HepG2 (cell line): ENCODE measurements around the gene HSPB6. TPM values are rescaled to one million over a fixed set of nuclear protein-coding genes. Genes with fewer than 3 reads are reported as not detected.

Experiments
- NCOA1 ChIP-seq: sonication (generic); formaldehyde crosslinking; IDR thresholded peaks from 2 replicates; pipeline ENCODE4 v1.9.0; 2021; ENCODE audit warnings: missing genetic modification reagents
- NFRKB ChIP-seq: fragments of 450-650 bp; IDR thresholded peaks from 2 replicates; pipeline ENCODE4 v1.6.1; 2017
- PLRG1 ChIP-seq: fragments of 450-650 bp; conservative IDR thresholded peaks from 2 replicates; pipeline ENCODE4 v1.6.1; 2016
- SAP130 ChIP-seq: IDR thresholded peaks from 2 replicates; pipeline ENCODE4 v1.6.1; 2016; ENCODE audit warnings: low read depth
- SCMH1 ChIP-seq: sonication (generic); formaldehyde crosslinking; IDR thresholded peaks from 2 replicates; pipeline ENCODE4 v1.9.0; 2021; ENCODE audit warnings: missing genetic modification reagents, mild to moderate bottlenecking, borderline replicate concordance
- SKI ChIP-seq: fragments of 450-650 bp; IDR thresholded peaks from one replicate; pipeline ENCODE4 v1.6.1; 2018; ENCODE audit warnings: mild to moderate bottlenecking; ENCODE audit not compliant: partially characterized antibody
- SNAPC2 ChIP-seq: sonication (generic); formaldehyde crosslinking; IDR thresholded peaks from 2 replicates; pipeline ENCODE4 v1.8.1; 2022; ENCODE audit warnings: mild to moderate bottlenecking, missing genetic modification reagents
- ZNF329 ChIP-seq: sonication (generic); formaldehyde crosslinking; IDR thresholded peaks from 2 replicates; pipeline ENCODE4 v1.9.0; 2021; ENCODE audit warnings: low read depth, mild to moderate bottlenecking, missing genetic modification reagents
- ZNF367 ChIP-seq: sonication (generic); formaldehyde crosslinking; IDR thresholded peaks from 2 replicates; pipeline ENCODE4 v1.4.0; 2020; ENCODE audit warnings: missing genetic modification reagents, borderline replicate concordance
- ZSCAN29 ChIP-seq: sonication (generic); formaldehyde crosslinking; conservative IDR thresholded peaks from 2 replicates; pipeline ENCODE4 v1.4.0; 2020; ENCODE audit warnings: mild to moderate bottlenecking, missing genetic modification reagents
- polyA plus RNA-seq, 8 experiments: library from polyadenylated mRNA; depleted of rRNA in 3 of 8; stranded (reverse) in 7 of 8; unstranded in 1 of 8; fragments of >200 nt; fragmentation: Illumina TruSeq in 4 of 8; extraction: Trizol in 4 of 8; gene quantifications; 2 replicates each; pipeline versions ENCODE4 v1.2.1 to v1.2.3, GENCODE V29; 2011 to 2016; ENCODE audit warnings: low read depth in 4 of 8, missing spikeins in 1 of 8, mixed read lengths in 1 of 8; ENCODE audit not compliant: insufficient read depth in 1 of 8
- total RNA-seq, 5 experiments: library from RNA; depleted of rRNA; stranded (reverse); fragments of >200 nt; fragmentation: Illumina TruSeq; extraction: Trizol; gene quantifications; 2 replicates each; pipeline ENCODE4 v1.2.3, GENCODE V29; 2016; ENCODE audit warnings: low read depth in 1 of 5
- TF ChIP-seq, protein P1 (sequence below): sonication (generic); formaldehyde crosslinking; IDR thresholded peaks from 2 replicates; pipeline ENCODE4 v1.4.0; 2020; ENCODE audit warnings: mild to moderate bottlenecking, missing genetic modification reagents, borderline replicate concordance
- TF ChIP-seq, protein P2 (sequence below): sonication (generic); formaldehyde crosslinking; IDR thresholded peaks from 2 replicates; pipeline ENCODE4 v1.8.1; 2023; ENCODE audit warnings: mild to moderate bottlenecking, missing genetic modification reagents
- TF ChIP-seq, protein P3 (sequence below): IDR thresholded peaks from 2 replicates; pipeline ENCODE4 v1.6.1; 2016; ENCODE audit warnings: mild to moderate bottlenecking, missing biosample characterization, missing genetic modification reagents
- TF ChIP-seq, protein P4 (sequence below): sonication (generic); formaldehyde crosslinking; IDR thresholded peaks from 2 replicates; pipeline ENCODE4 v1.4.0; 2020; ENCODE audit warnings: missing genetic modification reagents, borderline replicate concordance
- TF ChIP-seq, protein P5 (sequence below): sonication (generic); IDR thresholded peaks from 2 replicates; pipeline ENCODE4 v1.6.1; 2016; ENCODE audit warnings: low read depth, borderline replicate concordance

Gene HSPB6
- total and polyA plus RNA-seq, 2 of the 13 experiments (the other 11 are each of a cell fraction or from before 2014, with no cell fraction given): 0.18 TPM; not detected in 1

DNA sequence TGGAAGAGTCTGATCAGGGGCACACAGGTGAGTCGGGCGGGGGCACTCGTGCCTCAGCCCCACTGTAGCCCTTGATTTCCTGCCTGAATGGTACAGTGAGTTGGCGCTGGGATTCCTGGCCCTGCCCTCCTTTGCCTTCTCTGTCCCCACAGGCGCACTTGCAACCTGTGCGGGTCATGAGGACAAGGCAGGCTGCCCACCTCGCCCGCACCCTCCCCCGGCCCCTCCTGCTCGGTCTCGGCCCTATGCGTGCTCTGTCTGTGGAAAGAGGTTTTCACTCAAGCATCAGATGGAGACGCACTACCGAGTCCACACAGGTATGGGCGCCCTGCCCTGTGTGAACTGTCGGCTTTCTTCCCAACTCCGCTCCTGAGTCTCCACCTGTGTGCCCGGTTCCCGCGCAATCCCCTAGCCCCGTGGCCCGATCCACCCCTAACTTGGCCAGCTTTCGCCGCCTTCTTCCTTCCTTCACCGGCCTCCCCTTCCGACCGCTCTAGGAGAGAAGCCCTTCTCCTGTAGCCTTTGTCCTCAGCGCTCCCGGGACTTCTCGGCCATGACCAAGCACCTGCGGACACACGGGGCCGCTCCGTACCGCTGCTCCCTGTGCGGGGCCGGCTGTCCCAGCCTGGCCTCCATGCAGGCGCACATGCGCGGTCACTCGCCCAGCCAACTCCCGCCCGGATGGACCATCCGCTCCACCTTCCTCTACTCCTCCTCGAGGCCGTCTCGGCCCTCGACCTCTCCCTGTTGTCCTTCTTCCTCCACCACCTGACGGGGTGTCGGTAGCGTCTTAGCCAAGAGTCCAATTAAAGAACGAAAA lies 40.6 kb downstream of the HSPB6 start (continued):
- TF ChIP-seq, protein P1, sequence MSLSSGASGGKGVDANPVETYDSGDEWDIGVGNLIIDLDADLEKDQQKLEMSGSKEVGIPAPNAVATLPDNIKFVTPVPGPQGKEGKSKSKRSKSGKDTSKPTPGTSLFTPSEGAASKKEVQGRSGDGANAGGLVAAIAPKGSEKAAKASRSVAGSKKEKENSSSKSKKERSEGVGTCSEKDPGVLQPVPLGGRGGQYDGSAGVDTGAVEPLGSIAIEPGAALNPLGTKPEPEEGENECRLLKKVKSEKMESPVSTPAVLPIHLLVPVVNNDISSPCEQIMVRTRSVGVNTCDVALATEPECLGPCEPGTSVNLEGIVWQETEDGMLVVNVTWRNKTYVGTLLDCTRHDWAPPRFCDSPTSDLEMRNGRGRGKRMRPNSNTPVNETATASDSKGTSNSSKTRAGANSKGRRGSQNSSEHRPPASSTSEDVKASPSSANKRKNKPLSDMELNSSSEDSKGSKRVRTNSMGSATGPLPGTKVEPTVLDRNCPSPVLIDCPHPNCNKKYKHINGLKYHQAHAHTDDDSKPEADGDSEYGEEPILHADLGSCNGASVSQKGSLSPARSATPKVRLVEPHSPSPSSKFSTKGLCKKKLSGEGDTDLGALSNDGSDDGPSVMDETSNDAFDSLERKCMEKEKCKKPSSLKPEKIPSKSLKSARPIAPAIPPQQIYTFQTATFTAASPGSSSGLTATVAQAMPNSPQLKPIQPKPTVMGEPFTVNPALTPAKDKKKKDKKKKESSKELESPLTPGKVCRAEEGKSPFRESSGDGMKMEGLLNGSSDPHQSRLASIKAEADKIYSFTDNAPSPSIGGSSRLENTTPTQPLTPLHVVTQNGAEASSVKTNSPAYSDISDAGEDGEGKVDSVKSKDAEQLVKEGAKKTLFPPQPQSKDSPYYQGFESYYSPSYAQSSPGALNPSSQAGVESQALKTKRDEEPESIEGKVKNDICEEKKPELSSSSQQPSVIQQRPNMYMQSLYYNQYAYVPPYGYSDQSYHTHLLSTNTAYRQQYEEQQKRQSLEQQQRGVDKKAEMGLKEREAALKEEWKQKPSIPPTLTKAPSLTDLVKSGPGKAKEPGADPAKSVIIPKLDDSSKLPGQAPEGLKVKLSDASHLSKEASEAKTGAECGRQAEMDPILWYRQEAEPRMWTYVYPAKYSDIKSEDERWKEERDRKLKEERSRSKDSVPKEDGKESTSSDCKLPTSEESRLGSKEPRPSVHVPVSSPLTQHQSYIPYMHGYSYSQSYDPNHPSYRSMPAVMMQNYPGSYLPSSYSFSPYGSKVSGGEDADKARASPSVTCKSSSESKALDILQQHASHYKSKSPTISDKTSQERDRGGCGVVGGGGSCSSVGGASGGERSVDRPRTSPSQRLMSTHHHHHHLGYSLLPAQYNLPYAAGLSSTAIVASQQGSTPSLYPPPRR (CRISPR knock-in tag): no peak
- TF ChIP-seq, protein P2, sequence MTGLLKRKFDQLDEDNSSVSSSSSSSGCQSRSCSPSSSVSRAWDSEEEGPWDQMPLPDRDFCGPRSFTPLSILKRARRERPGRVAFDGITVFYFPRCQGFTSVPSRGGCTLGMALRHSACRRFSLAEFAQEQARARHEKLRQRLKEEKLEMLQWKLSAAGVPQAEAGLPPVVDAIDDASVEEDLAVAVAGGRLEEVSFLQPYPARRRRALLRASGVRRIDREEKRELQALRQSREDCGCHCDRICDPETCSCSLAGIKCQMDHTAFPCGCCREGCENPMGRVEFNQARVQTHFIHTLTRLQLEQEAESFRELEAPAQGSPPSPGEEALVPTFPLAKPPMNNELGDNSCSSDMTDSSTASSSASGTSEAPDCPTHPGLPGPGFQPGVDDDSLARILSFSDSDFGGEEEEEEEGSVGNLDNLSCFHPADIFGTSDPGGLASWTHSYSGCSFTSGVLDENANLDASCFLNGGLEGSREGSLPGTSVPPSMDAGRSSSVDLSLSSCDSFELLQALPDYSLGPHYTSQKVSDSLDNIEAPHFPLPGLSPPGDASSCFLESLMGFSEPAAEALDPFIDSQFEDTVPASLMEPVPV (CRISPR knock-in tag): peak; percentile 58; the same call in 1 of the 2 replicates
- TF ChIP-seq SAP130 (CRISPR knock-in tag) (no peak; the same call in 1 of the 2 replicates), NCOA1 (CRISPR knock-in tag) (0 out of 2 replicates have a peak, but pooled peaks have one; percentile 33), ZNF329 (CRISPR knock-in tag) (0 out of 2 replicates have a peak, but pooled peaks have one; percentile 50), SCMH1 (CRISPR knock-in tag) (no peak), ZSCAN29 (no peak), NFRKB (no peak), ZNF367 (CRISPR knock-in tag) (no peak), SNAPC2 (peak; percentile 49; the same call in 1 of the 2 replicates), PLRG1 (no peak), SKI (no peak)
- TF ChIP-seq, protein P3, sequence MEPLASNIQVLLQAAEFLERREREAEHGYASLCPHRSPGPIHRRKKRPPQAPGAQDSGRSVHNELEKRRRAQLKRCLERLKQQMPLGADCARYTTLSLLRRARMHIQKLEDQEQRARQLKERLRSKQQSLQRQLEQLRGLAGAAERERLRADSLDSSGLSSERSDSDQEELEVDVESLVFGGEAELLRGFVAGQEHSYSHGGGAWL (CRISPR knock-in tag): peak; percentile 32
- TF ChIP-seq, protein P4, sequence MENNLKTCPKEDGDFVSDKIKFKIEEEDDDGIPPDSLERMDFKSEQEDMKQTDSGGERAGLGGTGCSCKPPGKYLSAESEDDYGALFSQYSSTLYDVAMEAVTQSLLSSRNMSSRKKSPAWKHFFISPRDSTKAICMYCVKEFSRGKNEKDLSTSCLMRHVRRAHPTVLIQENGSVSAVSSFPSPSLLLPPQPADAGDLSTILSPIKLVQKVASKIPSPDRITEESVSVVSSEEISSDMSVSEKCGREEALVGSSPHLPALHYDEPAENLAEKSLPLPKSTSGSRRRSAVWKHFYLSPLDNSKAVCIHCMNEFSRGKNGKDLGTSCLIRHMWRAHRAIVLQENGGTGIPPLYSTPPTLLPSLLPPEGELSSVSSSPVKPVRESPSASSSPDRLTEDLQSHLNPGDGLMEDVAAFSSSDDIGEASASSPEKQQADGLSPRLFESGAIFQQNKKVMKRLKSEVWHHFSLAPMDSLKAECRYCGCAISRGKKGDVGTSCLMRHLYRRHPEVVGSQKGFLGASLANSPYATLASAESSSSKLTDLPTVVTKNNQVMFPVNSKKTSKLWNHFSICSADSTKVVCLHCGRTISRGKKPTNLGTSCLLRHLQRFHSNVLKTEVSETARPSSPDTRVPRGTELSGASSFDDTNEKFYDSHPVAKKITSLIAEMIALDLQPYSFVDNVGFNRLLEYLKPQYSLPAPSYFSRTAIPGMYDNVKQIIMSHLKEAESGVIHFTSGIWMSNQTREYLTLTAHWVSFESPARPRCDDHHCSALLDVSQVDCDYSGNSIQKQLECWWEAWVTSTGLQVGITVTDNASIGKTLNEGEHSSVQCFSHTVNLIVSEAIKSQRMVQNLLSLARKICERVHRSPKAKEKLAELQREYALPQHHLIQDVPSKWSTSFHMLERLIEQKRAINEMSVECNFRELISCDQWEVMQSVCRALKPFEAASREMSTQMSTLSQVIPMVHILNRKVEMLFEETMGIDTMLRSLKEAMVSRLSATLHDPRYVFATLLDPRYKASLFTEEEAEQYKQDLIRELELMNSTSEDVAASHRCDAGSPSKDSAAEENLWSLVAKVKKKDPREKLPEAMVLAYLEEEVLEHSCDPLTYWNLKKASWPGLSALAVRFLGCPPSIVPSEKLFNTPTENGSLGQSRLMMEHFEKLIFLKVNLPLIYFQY (CRISPR knock-in tag): no peak; the same call in 1 of the 2 replicates
- TF ChIP-seq, protein P5, sequence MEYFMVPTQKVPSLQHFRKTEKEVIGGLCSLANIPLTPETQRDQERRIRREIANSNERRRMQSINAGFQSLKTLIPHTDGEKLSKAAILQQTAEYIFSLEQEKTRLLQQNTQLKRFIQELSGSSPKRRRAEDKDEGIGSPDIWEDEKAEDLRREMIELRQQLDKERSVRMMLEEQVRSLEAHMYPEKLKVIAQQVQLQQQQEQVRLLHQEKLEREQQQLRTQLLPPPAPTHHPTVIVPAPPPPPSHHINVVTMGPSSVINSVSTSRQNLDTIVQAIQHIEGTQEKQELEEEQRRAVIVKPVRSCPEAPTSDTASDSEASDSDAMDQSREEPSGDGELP: no peak; the same call in 1 of the 2 replicates
